ENCODE results near the gene UQCRC1. TPM values are rescaled to one million over a fixed set of nuclear protein-coding genes. Genes with fewer than 3 reads are reported as not detected.

The UQCRC1 gene
- polyA plus RNA-seq, 3 donors, result 326 to 409 (median 350) TPM

DNA sequence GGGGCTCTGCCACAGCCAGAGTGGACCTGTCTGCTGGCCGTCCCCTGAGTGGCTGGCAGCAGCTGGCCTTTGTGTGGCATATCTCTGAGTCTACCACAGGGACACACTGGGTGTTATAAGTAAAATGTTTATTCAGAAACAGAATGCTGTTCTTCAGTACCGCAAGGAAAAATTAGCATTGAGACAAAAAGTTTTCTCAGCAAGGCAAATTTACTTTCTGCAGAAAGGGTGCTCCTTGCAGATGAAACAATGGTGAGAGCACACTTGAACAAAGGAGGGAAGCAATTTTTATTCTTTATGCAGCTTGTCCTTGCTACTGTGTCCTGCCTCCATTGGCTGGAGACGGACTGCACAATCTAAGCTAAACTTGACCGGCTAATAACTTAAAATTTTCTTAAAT, 8.1 kb upstream of the UQCRC1 start:
- Histone ChIP-seq H3K4me2 (replicated peaks; ENCODE audit: extremely low read depth, low read length, poor library complexity, severe bottlenecking) (no peak overlapping the region), H3K4me1 (ENCODE audit: control insufficient read depth in 1 of 2, insufficient read depth in 2 of 2, low read length in 2 of 2) (peaks cover 16 to 19% of the 10 kb centered on the region in 2 donors), H3K9me3 (replicated peaks in 1 of 2; ENCODE audit: control insufficient read depth in 1 of 2, insufficient read depth in 1 of 2, low read length in 2 of 2) (peaks cover 22 to 38% of the 10 kb centered on the region in 2 donors), H3K79me2 (ENCODE audit: insufficient read depth, low read length) (no peaks in the 10 kb centered on the region), H3K9ac (ENCODE audit: insufficient read depth, low read length, poor library complexity, severe bottlenecking) (no peak overlapping the region), H3K36me3 (replicated peaks in 1 of 2; ENCODE audit: control insufficient read depth in 1 of 2, insufficient read depth in 2 of 2, low read length in 2 of 2) (no peaks in the 10 kb centered on the region), H4K20me1 (ENCODE audit: insufficient read depth, low read length) (no peaks in the 10 kb centered on the region), H2AFZ (ENCODE audit: insufficient read depth, low read depth, low read length, poor library complexity, severe bottlenecking) (no peak overlapping the region), H3K27ac (ENCODE audit: low read depth in 1 of 2, low read length in 2 of 2) (no peak overlapping the region), H3K4me3 (replicated peaks in 1 of 3; ENCODE audit: low read depth in 2 of 3, low read length in 3 of 3) (peak overlapping the region in 1 of 3 experiments; percentile 32), H3K27me3 (ENCODE audit: control insufficient read depth in 2 of 2, insufficient read depth in 2 of 2, low read length in 2 of 2) (no peaks in the 10 kb centered on the region)
- H3K36me3 Mint-ChIP-seq, result peaks cover 0 to 3% of the 10 kb centered on the region in 2 donors
- no peak overlapping the region for H3K4me3 Mint-ChIP-seq
- H3K27ac Mint-ChIP-seq, result no peak overlapping the region
- peaks cover 17 to 52% (median 37%) of the 10 kb centered on the region in 7 donors for H3K9me3 Mint-ChIP-seq
- peaks cover 8% of the 10 kb centered on the region for H3K4me1 Mint-ChIP-seq
- peaks cover 0 to 5% (median 2%) of the 10 kb centered on the region in 3 donors for H3K27me3 Mint-ChIP-seq (ENCODE audit: low read depth in 3 of 3)
- 92% methylated on average over 2 of the region's 4 CpGs for WGBS (ENCODE audit: insufficient coverage)
- no peak for DNase-seq
- intact Hi-C loops (cut with micrococcal nuclease), result no loop called here
- TF ChIP-seq, protein P1, sequence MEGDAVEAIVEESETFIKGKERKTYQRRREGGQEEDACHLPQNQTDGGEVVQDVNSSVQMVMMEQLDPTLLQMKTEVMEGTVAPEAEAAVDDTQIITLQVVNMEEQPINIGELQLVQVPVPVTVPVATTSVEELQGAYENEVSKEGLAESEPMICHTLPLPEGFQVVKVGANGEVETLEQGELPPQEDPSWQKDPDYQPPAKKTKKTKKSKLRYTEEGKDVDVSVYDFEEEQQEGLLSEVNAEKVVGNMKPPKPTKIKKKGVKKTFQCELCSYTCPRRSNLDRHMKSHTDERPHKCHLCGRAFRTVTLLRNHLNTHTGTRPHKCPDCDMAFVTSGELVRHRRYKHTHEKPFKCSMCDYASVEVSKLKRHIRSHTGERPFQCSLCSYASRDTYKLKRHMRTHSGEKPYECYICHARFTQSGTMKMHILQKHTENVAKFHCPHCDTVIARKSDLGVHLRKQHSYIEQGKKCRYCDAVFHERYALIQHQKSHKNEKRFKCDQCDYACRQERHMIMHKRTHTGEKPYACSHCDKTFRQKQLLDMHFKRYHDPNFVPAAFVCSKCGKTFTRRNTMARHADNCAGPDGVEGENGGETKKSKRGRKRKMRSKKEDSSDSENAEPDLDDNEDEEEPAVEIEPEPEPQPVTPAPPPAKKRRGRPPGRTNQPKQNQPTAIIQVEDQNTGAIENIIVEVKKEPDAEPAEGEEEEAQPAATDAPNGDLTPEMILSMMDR (IDR thresholded peaks at IDR 0.05), result no peak

DNA sequence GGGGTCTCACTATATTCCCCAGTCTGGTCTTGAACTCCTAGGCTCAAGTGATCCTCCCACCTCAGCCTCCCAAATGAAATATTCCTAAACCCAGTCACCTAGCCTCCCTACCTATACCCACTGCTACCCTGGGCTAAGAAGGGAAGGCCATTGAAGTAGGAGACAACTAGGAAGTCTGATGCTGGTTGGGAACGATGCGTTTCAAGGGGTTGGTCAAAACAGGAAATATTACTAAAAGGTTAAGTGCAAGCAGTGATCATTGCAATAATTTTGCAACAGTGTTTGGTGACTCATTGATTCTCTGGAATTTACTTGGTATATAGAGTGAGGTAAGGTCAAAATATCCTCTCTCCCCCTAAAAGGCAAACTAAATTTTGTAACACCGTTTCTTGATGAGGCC, 4.6 kb upstream of the UQCRC1 start:
- Histone ChIP-seq H3K36me3 (replicated peaks in 1 of 2; ENCODE audit: control insufficient read depth in 1 of 2, insufficient read depth in 2 of 2, low read length in 2 of 2) (no peaks in the 10 kb centered on the region), H2AFZ (ENCODE audit: insufficient read depth, low read depth, low read length, poor library complexity, severe bottlenecking) (peak overlapping the region; percentile 9), H3K4me2 (replicated peaks; ENCODE audit: extremely low read depth, low read length, poor library complexity, severe bottlenecking) (peak overlapping the region; percentile 22), H3K9ac (ENCODE audit: insufficient read depth, low read length, poor library complexity, severe bottlenecking) (no peak overlapping the region), H3K79me2 (ENCODE audit: insufficient read depth, low read length) (peaks cover 4% of the 10 kb centered on the region), H4K20me1 (ENCODE audit: insufficient read depth, low read length) (no peaks in the 10 kb centered on the region), H3K4me3 (replicated peaks in 1 of 3; ENCODE audit: low read depth in 2 of 3, low read length in 3 of 3) (no peak overlapping the region), H3K9me3 (replicated peaks in 1 of 2; ENCODE audit: control insufficient read depth in 1 of 2, insufficient read depth in 1 of 2, low read length in 2 of 2) (peaks cover 22 to 26% of the 10 kb centered on the region in 2 donors), H3K27me3 (ENCODE audit: control insufficient read depth in 2 of 2, insufficient read depth in 2 of 2, low read length in 2 of 2) (no peaks in the 10 kb centered on the region), H3K27ac (ENCODE audit: low read depth in 1 of 2, low read length in 2 of 2) (peak overlapping the region; percentile 44 to 82), H3K4me1 (ENCODE audit: control insufficient read depth in 1 of 2, insufficient read depth in 2 of 2, low read length in 2 of 2) (peaks cover 22 to 25% of the 10 kb centered on the region in 2 donors)
- H3K9me3 Mint-ChIP-seq, result peaks cover 7 to 34% (median 28%) of the 10 kb centered on the region in 7 donors
- H3K27me3 Mint-ChIP-seq (ENCODE audit: low read depth in 3 of 3), result peaks cover 0 to 4% (median 3%) of the 10 kb centered on the region in 3 donors
- WGBS (ENCODE audit: insufficient coverage), result no CpG with 5 or more reads among the region's 3 CpGs
- peak; percentile 79 to 97 (median 95) for DNase-seq
- H3K4me1 Mint-ChIP-seq, result peaks cover 14% of the 10 kb centered on the region
- intact Hi-C loops (cut with micrococcal nuclease), result no loop called here
- H3K4me3 Mint-ChIP-seq, result peak overlapping the region in 1 of 2 donors; percentile 55
- peak overlapping the region; percentile 83 to 96 (median 93) for H3K27ac Mint-ChIP-seq
- H3K36me3 Mint-ChIP-seq, result no peaks in the 10 kb centered on the region
- TF ChIP-seq, protein P1 (IDR thresholded peaks at IDR 0.05), result no peak
